HUES64 (cell line): ENCODE data around the gene SPINDOC.

Experiments
- H3K27ac ChIP-seq: 2 replicates; pipeline ENCODE4 v1.7.0; 2013; ENCODE audit warnings: low read depth, low read length, inconsistent platforms
- H3K27me3 ChIP-seq: 2 replicates; pipeline ENCODE4 v1.6.1; 2013; ENCODE audit warnings: mild to moderate bottlenecking, low read length; ENCODE audit not compliant: insufficient read depth
- H3K36me3 ChIP-seq: 2 replicates; pipeline ENCODE4 v1.6.1; 2013; ENCODE audit warnings: mild to moderate bottlenecking, low read length; ENCODE audit not compliant: insufficient read depth
- H3K4me1 ChIP-seq: 2 replicates; pipeline ENCODE4 v1.6.1; 2013; ENCODE audit warnings: mild to moderate bottlenecking, low read length, moderate library complexity; ENCODE audit not compliant: insufficient read depth
- H3K4me3 ChIP-seq: 2 replicates; pipeline ENCODE4 v1.5.1; 2013; ENCODE audit warnings: mild to moderate bottlenecking, low read length, moderate library complexity
- H3K9ac ChIP-seq: 2 replicates; pipeline ENCODE4 v1.6.1; 2013; ENCODE audit warnings: mild to moderate bottlenecking, low read depth, low read length
- H3K9me3 ChIP-seq: 2 replicates; pipeline ENCODE4 v1.6.1; 2013; ENCODE audit warnings: low read depth, low read length; ENCODE audit not compliant: insufficient read depth
- WGBS: fragments of 150-250, 120-280 bp; methylation state at CpG from one replicate; pipeline ENCODE4 v1.1.7; 2013; ENCODE audit warnings: missing lambda C conversion rate; 5-methylcytosine and 5-hydroxymethylcytosine counted together

SPINDOC gene

DNA sequence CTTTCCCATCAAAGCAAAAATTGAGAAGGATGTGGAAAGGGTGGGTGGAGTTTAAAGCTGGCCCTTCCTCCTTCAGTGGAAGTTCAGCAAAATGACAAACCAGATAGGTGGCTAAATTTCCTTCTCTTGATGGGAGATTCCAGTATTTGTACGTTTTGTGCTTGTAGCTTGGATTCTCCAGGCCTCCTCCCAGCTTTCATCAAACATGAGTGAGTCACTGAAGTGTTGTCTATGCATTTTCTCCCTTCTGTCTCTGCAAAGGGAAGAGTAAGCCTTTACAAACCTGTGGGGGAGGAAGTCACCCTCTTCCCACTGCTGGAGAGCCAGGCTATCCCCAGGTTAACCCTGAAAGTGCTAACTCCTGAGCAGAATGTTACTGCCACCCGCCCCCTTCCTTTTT lies 32.0 kb downstream of the SPINDOC start:
- H3K9me3 ChIP-seq, result no peaks in the 10 kb centered on the region
- 0 out of 2 replicates have a peak, but pooled peaks cover 4% of the 10 kb centered on the region for H3K36me3 ChIP-seq
- H3K27ac ChIP-seq, result no peak overlapping the region; the same call in 1 of the 2 replicates
- H3K4me3 ChIP-seq, result no peak overlapping the region
- H3K9ac ChIP-seq, result no peak overlapping the region
- no peaks in the 10 kb centered on the region for H3K27me3 ChIP-seq
- peaks cover 53% of the 10 kb centered on the region for H3K4me1 ChIP-seq
- 55% methylated on average over 2 of the region's 2 CpGs for WGBS

DNA sequence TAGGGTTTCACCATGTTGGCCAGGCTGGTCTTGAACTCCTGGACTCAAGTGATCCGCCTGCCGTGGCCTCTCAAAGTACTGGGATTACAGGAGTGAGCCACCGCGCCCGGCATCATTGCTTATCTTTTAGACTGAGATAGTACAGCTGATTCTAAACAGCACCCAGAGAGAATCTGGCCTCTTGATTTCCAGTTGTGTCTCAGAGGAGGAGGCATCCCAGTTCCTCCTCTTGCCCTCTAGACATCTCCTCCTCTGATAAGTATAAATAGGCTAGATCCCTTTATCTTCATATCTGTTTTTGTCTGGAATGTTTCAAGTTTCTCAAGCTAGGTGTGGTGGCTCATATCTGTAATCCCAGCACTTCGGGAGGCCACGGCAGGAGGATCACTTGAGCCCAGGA lies 32.7 kb downstream of the SPINDOC start:
- Histone ChIP-seq H3K9me3 (no peaks in the 10 kb centered on the region), H3K36me3 (0 out of 2 replicates have a peak, but pooled peaks cover 4% of the 10 kb centered on the region), H3K27me3 (no peaks in the 10 kb centered on the region), H3K4me3 (no peak overlapping the region), H3K9ac (no peak overlapping the region), H3K27ac (no peak overlapping the region), H3K4me1 (peaks cover 48% of the 10 kb centered on the region)
- WGBS, result 96% methylated on average over 7 of the region's 7 CpGs

DNA sequence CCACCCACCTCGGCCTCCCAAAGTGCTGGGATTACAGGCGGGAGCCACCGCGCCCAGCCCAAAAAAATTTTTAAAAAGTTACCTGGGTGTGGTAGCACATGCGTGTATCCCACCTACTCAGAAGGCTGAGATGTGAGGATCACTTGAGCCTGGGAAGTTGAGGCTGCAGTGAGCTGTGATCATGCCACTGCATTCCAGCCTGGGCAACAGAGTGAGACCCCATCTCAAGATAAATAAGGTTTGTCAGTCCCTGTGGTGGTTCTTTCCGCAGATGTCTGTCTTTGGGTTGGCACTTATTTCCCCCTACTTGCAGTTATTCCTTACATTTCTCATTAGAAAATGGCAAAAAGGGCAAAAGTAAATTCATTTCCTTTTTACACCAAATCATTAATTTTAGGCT lies 33.6 kb downstream of the SPINDOC start:
- Histone ChIP-seq H3K9ac (no peak overlapping the region), H3K9me3 (no peaks in the 10 kb centered on the region), H3K36me3 (0 out of 2 replicates have a peak, but pooled peaks cover under 1% of the 10 kb centered on the region), H3K4me1 (peaks cover 40% of the 10 kb centered on the region), H3K4me3 (0 out of 2 replicates have a peak overlapping the region, but pooled peaks have one; percentile 22), H3K27ac (peak overlapping the region; percentile 83; the same call in 1 of the 2 replicates), H3K27me3 (no peaks in the 10 kb centered on the region)
- WGBS, result 94% methylated on average over 6 of the region's 6 CpGs

DNA sequence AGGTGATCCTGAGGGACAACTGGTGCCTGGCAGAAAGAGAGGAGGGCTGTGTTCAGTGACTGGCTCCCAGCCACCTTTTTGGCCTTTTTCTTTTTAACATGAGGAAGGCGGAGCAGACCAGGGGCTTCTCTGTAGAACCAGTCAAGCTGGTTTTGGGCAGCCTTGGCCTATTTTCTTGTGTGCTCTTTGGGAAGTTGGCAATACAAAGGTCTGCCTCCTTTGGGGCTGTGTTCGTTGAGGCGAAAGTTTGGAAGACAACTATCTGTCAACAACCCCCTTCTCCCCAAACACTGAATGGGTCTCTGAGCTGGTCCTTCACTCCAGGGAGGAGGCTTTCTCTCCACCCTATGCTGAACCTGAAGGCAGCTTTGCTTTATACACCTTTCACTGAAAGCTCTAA lies 34.1 kb downstream of the SPINDOC start:
- H3K4me3 ChIP-seq, result peak overlapping the region; percentile 22
- no peaks in the 10 kb centered on the region for H3K27me3 ChIP-seq
- H3K27ac ChIP-seq, result peak overlapping the region; percentile 83
- 87% methylated on average over 3 of the region's 3 CpGs for WGBS
- H3K4me1 ChIP-seq, result peaks cover 38% of the 10 kb centered on the region
- peak overlapping the region; percentile 55 for H3K9ac ChIP-seq
- H3K36me3 ChIP-seq, result no peaks in the 10 kb centered on the region
- no peaks in the 10 kb centered on the region for H3K9me3 ChIP-seq

DNA sequence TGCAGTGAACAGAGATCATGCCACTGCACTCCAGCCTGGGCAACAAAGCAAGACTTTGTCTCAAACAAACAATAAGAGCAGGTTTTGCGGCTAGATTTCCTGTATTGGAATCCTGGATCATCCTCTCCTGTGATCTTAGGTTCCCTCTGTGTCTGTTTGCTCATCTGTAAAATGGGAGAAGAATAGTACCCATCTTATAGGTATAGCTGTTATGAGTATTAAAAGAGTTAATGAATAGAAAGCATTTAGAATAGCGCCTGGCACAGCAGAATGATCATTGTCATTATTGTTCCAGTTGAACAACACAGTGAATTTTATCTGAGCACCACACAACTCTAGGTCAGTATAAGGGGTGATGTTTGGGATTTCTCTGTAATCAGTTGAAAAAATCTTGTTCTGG lies 36.4 kb downstream of the SPINDOC start:
- Histone ChIP-seq H3K4me3 (no peak overlapping the region), H3K4me1 (peaks cover 22% of the 10 kb centered on the region), H3K36me3 (peaks cover 7% of the 10 kb centered on the region), H3K27me3 (no peaks in the 10 kb centered on the region), H3K27ac (no peak overlapping the region), H3K9ac (no peak overlapping the region), H3K9me3 (no peaks in the 10 kb centered on the region)
- 98% methylated on average over 2 of the region's 2 CpGs for WGBS

DNA sequence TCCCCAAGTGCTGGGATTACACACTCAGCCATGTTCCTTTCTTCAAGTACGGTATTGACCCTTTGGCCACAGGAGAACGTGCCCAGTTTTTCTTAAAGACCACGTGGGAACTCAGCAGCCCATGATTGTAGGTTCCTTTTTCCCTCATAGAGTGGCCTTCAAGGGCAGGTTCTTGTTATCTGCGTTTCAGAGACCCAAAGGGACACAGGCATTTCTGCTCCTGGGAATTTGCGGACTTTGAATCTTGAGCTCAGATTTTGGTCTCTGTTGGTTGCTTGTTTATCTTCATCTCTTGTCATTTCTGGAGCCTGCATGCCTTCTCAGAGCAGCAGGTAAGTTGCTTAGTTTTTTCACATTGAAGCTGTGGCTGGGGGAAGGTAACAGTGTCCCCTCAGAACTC lies 37.7 kb downstream of the SPINDOC start:
- Histone ChIP-seq H3K9ac (no peak overlapping the region), H3K9me3 (no peaks in the 10 kb centered on the region), H3K27ac (no peak overlapping the region), H3K27me3 (no peaks in the 10 kb centered on the region), H3K36me3 (peaks cover 15% of the 10 kb centered on the region), H3K4me3 (no peak overlapping the region), H3K4me1 (peaks cover 15% of the 10 kb centered on the region)
- WGBS, result 95% methylated on average over 5 of the region's 5 CpGs

DNA sequence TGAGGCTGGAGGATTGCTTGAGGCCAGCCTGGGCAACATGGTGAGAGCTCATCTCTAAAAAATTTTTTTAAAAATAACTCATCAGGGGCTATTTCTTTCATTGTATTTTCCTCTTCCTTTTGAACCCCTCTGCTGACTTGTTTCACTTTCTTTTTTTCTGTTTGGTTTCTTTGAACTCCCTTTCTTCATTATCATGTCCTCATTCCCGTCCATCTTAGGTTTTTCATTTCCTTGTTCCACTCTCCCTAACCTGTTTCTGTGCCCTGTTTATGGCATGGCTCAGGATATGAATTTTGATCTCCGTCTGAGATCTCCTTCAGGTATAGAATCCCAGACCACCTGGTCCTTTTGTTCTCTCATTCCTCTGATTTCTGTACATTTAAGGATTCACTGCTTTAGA lies 38.1 kb downstream of the SPINDOC start:
- WGBS, result 85% methylated on average over 2 of the region's 2 CpGs
- Histone ChIP-seq H3K9ac (no peak overlapping the region), H3K9me3 (no peaks in the 10 kb centered on the region), H3K27me3 (no peaks in the 10 kb centered on the region), H3K4me3 (no peak overlapping the region), H3K36me3 (peaks cover 15% of the 10 kb centered on the region), H3K27ac (no peak overlapping the region), H3K4me1 (peaks cover 15% of the 10 kb centered on the region)

DNA sequence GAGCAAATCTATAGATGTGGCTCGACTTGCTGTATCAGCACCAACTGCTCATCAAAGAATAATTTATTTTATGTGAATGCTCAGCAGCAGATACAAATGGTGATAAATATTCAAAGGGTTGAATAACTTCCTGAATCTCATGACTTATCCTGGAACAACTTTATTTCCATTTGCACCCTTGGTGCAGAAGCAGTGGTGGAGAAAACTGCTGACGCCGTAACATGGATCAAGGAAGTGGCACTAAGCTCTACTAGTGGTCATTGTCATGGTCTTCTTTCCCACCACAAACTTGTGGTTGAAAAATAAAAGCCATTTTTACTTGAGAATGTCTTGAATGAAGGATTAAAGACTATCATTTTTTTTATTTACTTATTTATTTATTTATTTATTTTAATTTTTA lies 40.2 kb downstream of the SPINDOC start:
- H3K36me3 ChIP-seq, result peaks cover 15% of the 10 kb centered on the region
- H3K27ac ChIP-seq, result no peak overlapping the region
- H3K4me3 ChIP-seq, result no peak overlapping the region
- no peaks in the 10 kb centered on the region for H3K9me3 ChIP-seq
- H3K9ac ChIP-seq, result no peak overlapping the region
- WGBS, result 97% methylated on average over 3 of the region's 3 CpGs
- no peaks in the 10 kb centered on the region for H3K27me3 ChIP-seq
- 0 out of 2 replicates have a peak, but pooled peaks cover 3% of the 10 kb centered on the region for H3K4me1 ChIP-seq

DNA sequence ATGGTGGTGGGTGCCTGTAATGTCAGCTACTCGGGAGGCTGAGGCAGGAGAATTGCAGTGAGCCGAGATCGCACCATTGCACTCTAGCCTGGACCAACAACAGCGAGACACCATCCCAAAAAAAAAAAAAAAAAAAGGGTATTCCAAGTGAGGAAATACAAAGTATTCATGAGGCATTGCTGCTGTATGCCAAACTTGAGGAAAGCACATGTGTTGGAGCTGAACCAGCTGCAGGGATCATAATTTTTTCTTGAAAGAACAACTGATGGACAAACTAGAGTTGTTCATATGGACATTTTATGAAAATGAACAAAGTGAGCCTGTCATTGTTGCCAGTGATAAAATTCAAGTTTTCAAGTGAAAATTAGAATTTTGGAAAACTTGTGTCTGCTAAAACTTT lies 41.4 kb downstream of the SPINDOC start:
- no peak overlapping the region for H3K27ac ChIP-seq
- H3K9ac ChIP-seq, result no peak overlapping the region
- no peaks in the 10 kb centered on the region for H3K27me3 ChIP-seq
- H3K9me3 ChIP-seq, result no peaks in the 10 kb centered on the region
- 97% methylated on average over 3 of the region's 4 CpGs for WGBS
- H3K4me1 ChIP-seq, result 0 out of 2 replicates have a peak, but pooled peaks cover 3% of the 10 kb centered on the region
- no peak overlapping the region for H3K4me3 ChIP-seq
- H3K36me3 ChIP-seq, result peaks cover 15% of the 10 kb centered on the region

DNA sequence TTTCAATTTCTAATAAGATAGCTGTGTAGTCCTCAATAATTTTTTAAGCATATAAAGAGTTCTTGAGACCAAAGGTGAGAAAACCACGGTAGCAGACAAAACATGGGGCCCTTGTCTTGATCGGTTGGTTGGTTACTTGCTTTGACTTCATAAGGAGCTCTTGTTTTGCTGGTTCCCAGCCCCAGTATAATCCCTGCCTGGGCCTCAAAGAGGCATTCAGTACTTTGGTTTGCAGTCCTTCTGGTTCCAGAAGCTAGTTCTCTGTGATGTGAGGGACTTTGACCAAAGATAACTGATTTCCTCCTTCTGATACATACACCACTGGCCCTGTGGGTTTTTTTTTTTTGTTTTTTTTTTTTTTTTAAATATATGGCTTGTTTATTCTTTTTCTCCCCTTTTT lies 42.7 kb downstream of the SPINDOC start:
- Histone ChIP-seq H3K4me3 (no peak overlapping the region), H3K27me3 (no peaks in the 10 kb centered on the region), H3K4me1 (0 out of 2 replicates have a peak, but pooled peaks cover 3% of the 10 kb centered on the region), H3K9me3 (no peaks in the 10 kb centered on the region), H3K36me3 (peaks cover 15% of the 10 kb centered on the region), H3K9ac (no peak overlapping the region), H3K27ac (no peak overlapping the region)
- WGBS, result 95% methylated on average over 2 of the region's 2 CpGs

DNA sequence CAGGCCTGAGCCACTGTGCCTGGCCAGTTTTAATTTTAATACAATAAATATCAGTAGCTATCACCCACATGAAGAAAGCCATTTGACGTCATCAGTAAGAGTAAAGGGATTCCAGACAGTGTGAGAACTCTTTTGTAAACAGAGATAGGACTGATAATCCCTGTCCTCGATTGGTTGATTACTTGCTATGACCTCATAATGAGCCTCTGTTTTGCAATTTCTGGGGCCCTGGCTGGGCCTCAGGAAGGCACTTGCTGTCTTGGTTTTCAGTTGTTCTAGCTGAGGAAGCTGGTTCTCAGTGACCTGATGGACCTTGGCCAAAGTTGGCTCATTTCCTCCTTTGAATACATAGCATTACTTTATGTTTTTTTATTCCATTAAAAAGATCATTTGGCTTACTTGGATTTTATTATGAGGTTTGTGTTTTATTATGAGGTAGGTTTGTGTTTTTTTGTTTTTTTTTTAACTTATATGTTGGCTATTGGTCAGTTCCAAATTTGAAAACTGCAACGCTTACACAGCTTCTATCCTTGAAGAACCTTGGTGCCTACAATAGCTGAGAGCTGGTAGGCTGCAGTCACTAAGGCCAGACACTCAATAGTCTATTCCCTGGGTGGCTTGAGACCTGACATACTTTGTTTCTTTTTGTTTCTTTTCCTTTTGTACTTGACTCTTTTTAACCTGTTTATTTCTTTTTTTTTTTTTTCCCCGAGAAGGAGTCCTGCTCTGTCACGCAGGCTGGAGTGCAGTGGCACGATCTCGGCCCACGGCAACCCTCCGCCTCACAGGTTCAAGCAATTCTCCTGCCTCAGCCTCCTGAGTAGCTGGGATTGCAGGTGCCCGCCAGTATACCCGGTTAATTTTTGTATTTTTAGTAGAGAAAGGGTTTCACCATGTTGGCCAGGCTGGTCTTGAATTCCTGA lies 45.6 kb downstream of the SPINDOC start:
- H3K9ac ChIP-seq, result no peak overlapping the region
- H3K36me3 ChIP-seq, result peaks cover 13% of the 10 kb centered on the region
- H3K4me1 ChIP-seq, result peaks cover 4% of the 10 kb centered on the region; the same call in 1 of the 2 replicates
- no peaks in the 10 kb centered on the region for H3K9me3 ChIP-seq
- no peak overlapping the region for H3K4me3 ChIP-seq
- H3K27me3 ChIP-seq, result no peaks in the 10 kb centered on the region
- WGBS, result 94% methylated on average over 11 of the region's 11 CpGs
- H3K27ac ChIP-seq, result no peak overlapping the region
